HG02973 (cell line): Measurements from ENCODE around the gene CD177.
"Not testable (repeated sequence)": the region's sequence is repeated elsewhere in the genome, so short reads cannot be mapped to it uniquely, and the experiment has no call there.

ENCODE experiments used
- ATAC-seq: cut with Tn5 transposase; IDR thresholded peaks from one replicate; pipeline ENCODE4 v1.9.1; 2021; ENCODE audit warnings: moderate library complexity; ENCODE audit not compliant: unreplicated experiment

Gene CD177

DNA sequence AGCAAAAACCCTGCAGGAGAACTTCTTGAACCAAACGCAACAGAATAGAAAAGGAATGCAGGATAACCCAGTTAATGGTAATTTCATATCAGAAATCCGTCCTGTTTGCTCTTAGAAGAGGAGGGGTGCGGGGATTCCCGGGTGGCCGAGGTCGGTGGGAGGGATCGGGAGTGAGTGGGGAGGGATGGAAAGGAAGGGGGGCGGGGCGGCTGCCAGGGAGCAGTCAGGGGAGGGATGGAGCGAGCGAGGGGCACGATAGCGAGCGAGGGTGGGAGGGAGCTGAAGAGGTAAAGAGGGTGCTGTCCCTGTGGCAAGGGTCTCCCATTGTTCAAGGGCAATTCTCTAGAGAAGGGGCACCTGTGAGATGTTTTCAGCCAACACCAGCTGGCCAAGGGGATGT lies 26.5 kb downstream of the CD177 start:
- no peak for ATAC-seq

DNA sequence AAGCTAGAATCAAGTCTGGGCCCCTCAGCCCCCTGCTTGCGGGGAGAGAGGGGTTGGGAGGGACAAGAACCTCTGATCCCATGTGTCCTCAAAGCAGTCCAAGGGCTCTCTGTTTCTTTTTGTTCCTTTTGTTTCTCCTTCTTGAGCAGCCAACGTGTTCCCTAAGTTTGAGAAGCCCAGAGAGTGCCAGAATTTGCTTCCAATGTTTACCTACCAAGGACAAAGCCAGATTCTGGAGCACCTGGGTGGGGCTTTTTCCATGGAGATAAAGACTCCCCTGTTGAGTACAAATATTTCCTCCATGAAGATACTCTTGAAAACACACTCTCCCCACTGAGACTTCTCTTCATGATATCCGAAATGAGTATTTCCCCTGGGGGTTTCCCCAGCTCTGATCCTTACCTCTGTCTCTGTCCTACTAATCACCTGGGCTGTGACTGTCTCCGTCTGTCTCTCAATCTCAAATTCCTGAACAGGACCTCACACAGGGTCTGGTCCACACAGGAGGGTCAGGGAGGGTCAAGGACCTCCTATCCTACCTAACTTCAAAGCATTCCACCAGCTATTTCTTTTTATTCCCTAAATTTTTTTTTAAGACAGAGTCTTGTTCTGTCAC lies 27.4 kb downstream of the CD177 start:
- no peak for ATAC-seq

DNA sequence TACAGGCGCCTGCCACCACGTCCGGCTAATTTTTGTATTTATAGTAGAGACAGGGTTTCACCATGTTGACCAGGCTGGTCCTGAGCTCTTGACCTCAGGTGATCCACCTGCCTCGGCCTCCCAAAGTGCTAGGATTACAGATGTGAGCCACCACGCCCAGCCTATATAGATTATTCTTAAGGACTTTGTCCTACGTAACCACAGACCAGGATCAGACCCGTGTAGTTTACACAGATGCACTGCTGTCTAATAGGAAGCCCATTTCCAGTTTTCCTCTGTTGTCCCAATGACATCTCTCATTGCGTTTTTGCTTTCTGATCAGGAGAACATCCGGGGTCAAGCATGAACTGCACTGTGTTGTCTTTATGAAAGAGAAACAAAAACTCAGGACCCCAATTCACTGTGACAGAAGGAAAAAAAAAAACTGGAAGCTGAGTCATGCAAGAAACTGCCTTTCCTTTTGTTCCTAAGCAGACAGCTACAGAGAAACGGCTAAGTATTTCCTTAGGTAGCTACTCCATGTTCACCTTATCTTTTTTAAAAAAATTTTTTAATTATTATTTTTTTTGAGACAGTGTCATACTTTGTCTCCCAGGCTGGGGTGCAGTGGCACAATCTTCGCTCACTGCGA lies 29.2 kb downstream of the CD177 start:
- not testable (repeated sequence) for ATAC-seq

DNA sequence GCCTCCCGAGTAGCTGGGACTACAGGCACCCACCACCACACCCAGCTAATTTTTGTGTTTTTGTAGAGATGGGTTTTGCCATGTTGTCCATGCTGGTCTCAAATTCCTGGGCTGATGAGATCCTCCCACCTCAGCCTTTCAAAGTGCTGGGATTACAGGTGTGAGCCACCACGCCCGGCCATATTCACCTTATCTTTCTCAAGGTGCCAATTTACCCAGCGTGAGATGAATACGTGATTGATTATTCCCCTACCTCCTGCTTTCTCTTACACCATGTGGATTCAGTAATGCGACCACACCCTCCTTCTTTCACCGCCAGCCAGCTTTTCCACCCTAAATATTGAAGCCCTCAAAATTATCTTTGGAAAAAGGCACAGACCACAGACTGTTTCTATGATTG lies 29.8 kb downstream of the CD177 start:
- ATAC-seq: not testable (repeated sequence)

- not testable (repeated sequence) for ATAC-seq
Observed at GRCh38 chr19:43383759-43384158, 30.3 kb downstream of the CD177 start.

DNA sequence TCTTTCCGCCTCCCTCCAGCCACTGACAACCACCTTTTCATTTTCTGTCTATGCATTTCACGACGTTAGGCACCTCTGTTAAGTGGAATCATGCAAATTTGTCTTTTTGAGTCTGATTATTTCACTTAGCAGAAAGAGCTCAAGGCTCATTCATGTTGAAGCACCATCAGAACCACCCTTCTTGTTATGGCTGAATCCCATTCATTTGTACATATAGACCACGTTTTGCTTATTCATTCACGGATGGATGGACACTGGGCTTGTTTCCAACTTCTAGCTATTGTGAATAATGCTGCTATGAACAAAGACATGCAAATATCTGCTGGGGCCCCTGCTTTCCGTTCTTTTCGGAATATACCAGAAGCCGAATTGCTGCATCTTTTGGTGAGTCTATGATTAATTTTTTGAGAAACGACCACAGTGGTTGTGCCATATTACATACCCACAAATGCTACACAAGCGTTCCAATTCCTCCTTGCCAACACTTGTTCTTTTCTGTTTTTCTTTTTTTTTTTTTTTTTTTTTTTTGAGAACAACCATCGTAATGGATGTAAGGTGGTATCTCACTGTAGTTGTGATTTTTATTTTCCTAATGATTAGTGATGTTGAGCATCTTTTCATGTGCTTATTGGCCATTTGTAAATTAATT lies 37.5 kb downstream of the CD177 start:
- ATAC-seq: not testable (repeated sequence)

- ATAC-seq: not testable (repeated sequence)
Observed at GRCh38 chr19:43391552-43391935, 38.1 kb downstream of the CD177 start.

GRCh38 chr19:43393501-43393900 lies 40.0 kb downstream of the CD177 start:
- ATAC-seq: not testable (repeated sequence)

- ATAC-seq: no peak
Observed at GRCh38 chr19:43395561-43395960, 42.1 kb downstream of the CD177 start.

- no peak for ATAC-seq
Observed at GRCh38 chr19:43406297-43406696, 52.8 kb downstream of the CD177 start.

DNA sequence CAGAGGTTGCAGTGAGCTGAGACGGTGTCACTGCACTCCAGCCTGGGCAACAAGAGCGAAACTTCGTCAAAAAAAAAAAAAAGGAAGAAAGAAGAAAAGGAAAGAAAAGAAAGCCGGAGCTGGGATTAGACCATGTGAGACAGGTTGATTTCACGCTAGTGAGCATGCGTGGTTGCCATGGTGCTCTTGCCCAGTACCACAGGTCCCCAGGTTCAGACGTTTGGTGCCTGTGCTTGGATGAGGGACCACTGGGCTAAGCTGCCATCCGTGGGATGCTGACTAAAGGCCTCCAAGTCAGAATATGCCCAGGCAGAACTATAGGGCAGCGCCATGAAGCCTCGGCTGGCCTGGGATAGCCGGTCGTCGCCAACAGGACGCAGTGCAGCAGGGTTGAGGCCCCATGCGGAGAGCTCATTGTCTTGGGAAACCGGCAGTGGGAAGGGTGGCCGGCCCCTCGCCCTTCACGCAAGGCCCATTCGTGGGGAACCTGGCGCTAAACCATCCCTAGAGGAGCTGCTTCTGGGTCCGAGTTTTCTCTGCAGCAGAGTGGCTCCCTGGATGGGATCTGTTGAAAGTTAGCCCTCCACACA lies 54.0 kb downstream of the CD177 start:
- ATAC-seq: no peak

DNA sequence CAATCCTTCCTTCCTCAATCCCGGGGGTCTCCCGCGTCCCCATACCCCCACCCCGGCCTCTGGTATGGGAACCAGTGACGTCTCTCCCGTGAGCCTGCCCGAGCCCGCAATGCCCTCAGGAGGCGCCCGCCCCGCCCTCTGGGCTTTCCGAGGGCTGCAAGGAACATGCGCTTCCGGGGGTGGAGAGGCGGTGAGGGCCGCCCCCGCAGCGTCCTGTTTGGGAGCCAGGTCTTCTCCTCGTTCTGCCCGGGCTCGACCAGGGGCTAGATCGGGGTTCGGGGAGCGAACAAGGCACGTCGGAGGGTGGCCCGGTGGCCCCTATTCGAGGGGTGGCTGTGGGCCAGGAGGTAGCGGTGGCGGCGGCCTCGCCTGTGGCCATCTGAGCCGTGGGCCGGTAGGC lies 54.6 kb downstream of the CD177 start:
- no peak for ATAC-seq

DNA sequence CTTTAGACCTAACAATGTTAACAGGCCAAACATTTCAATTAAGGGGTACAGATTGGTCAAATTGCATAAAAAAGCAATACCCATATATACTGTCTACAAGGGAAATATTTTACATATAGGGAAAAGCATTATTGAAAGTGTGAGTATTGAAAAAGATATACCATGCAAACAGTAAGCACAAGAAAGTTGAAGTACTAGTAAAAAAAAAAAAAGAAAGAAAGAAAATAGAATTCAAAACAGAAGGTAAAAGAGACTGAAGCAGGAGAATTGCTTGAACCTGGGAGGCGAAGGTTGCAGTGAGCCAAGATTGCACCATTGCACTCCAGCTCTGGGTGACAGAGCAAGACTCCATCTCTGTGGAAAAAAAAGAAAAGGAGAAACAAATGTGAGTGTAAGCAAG lies 55.9 kb downstream of the CD177 start:
- ATAC-seq: no peak

DNA sequence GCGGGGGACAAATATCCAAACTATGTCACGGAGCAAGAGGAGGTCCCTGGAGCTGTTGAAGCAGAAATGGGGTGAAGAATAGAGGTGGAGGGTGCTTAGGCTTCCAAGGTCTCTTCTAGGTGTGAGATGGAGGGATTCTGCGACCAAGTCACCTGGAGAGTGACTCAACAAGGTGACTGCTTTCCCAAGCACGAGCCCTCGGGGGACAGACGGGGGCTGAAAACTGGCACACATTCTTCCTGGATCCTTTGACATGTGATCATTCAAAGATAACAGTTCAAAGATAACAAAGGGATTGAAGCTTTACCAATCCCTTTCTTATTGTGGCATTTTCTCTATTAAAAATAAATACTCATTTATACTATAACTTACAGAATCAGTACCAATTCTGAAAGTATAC lies 59.0 kb downstream of the CD177 start:
- no peak for ATAC-seq
